GM12878 (cell line): ENCODE results near the gene LRP2BP. TPM values are rescaled to one million over a fixed set of nuclear protein-coding genes. Genes with fewer than 3 reads are reported as not detected.

Experiments used
- ATAC-seq: fragments of 200-7000 bp; cut with Tn5 transposase; 3 replicates; pipeline ENCODE4 v1.9.1; 2020; ENCODE audit warnings: mild to moderate bottlenecking, moderate library complexity
- BruUV-seq: library from RNA; stranded (reverse); fragments of 400-500 nt; replicated peaks from 2 replicates; lab custom pipeline; 2021; lab: Mats Ljungman, UMichigan
- CTCF ChIA-PET: fragments of 300-600 bp; sonication (Branson Sonifier 250); formaldehyde crosslinking; extraction: SDS; loops from one replicate; lab custom pipeline; 2021; ENCODE audit warnings: inconsistent platforms; lab: Yijun Ruan, JAX
- POLR2A ChIA-PET: fragments of 350-600 bp; formaldehyde crosslinking; extraction: SDS; loops from one replicate; lab custom pipeline; 2021; ENCODE audit warnings: inconsistent platforms; lab: Charles Lee
- RAD21 ChIA-PET: fragments of 300-600 bp; sonication (Branson Sonifier 250); formaldehyde crosslinking; loops from one replicate; lab custom pipeline; 2023; ENCODE audit warnings: antibody characterized with exemption; ENCODE audit not compliant: unreplicated experiment; lab: Charles Lee
- SMC1A ChIA-PET: fragments of 300-600 bp; sonication (Branson Sonifier 250); formaldehyde crosslinking; loops from one replicate; lab custom pipeline; 2023; ENCODE audit not compliant: unreplicated experiment, uncharacterized antibody; lab: Charles Lee
- DNase-seq: peaks from one replicate; pipeline ENCODE4 v3.0.0-alpha.2; 2011; ENCODE audit warnings: low read depth, low spot score
- FAIRE-seq: peaks from 3 replicates; lab custom pipeline; 2011; peaks lifted over from hg19 to GRCh38; lab: Jason Lieb, UNC
- H2AFZ ChIP-seq: 2 replicates; pipeline ENCODE4 v1.6.0; 2011; ENCODE audit warnings: low read depth, low read length, control low read depth; ENCODE audit not compliant: control insufficient read depth
- H3K27ac ChIP-seq: 2 replicates; pipeline ENCODE4 v1.5.1; 2011; ENCODE audit warnings: control low read depth; ENCODE audit not compliant: control insufficient read depth, insufficient read depth
- H3K27me3 ChIP-seq, 2 experiments: replicated peaks in 1 of 2; 2 replicates each; pipeline versions ENCODE4 v1.6.0 to v1.6.1; 2011; ENCODE audit warnings: low read length in 1 of 2; ENCODE audit not compliant: control insufficient read depth in 2 of 2, insufficient read depth in 2 of 2
- H3K36me3 ChIP-seq, 2 experiments: 2 replicates each; pipeline ENCODE4 v1.5.1; 2011; ENCODE audit warnings: low read length in 1 of 2; ENCODE audit not compliant: control insufficient read depth in 2 of 2, insufficient read depth in 2 of 2
- H3K4me1 ChIP-seq: 2 replicates; pipeline ENCODE4 v1.6.1; 2011; ENCODE audit warnings: mild to moderate bottlenecking, low read length, moderate library complexity, mixed read lengths; ENCODE audit not compliant: control insufficient read depth, insufficient read depth
- H3K4me2 ChIP-seq: 2 replicates; pipeline ENCODE4 v1.6.0; 2011; ENCODE audit warnings: control low read depth; ENCODE audit not compliant: control insufficient read depth, insufficient read depth
- H3K4me3 ChIP-seq: fragments of 200-600 bp; sonication (generic); 2 replicates; pipeline ENCODE4 v1.5.1; 2016
- H3K79me2 ChIP-seq: 2 replicates; pipeline ENCODE4 v1.6.0; 2011; ENCODE audit warnings: low read length; ENCODE audit not compliant: control insufficient read depth, insufficient read depth
- H3K9ac ChIP-seq: 2 replicates; pipeline ENCODE4 v1.8.0; 2011; ENCODE audit warnings: low read length, control low read depth, mixed read lengths; ENCODE audit not compliant: control insufficient read depth, insufficient read depth
- H3K9me3 ChIP-seq: replicated peaks from 3 replicates; pipeline ENCODE4 v1.5.1; 2011; ENCODE audit warnings: mild to moderate bottlenecking, low read length; ENCODE audit not compliant: control insufficient read depth, insufficient read depth
- H4K20me1 ChIP-seq: 2 replicates; pipeline ENCODE4 v1.6.0; 2011; ENCODE audit not compliant: control insufficient read depth, insufficient read depth
- BMI1 ChIP-seq: fragments of 450-650 bp; IDR thresholded peaks from 2 replicates; pipeline ENCODE4 v1.6.1; 2016; ENCODE audit warnings: mild to moderate bottlenecking, moderate library complexity, borderline replicate concordance
- CEBPB ChIP-seq, 2 experiments: fragments of 150-350 bp in 1 of 2; IDR thresholded peaks; 2 replicates each; pipeline ENCODE4 v1.6.1; 2012 to 2014; ENCODE audit warnings: low read depth in 2 of 2, low read length in 2 of 2, borderline replicate concordance in 1 of 2, inconsistent platforms in 1 of 2
- MTA3 ChIP-seq: IDR thresholded peaks from 2 replicates; pipeline ENCODE4 v1.6.1; 2012; ENCODE audit warnings: low read length, inconsistent platforms, borderline replicate concordance
- MXI1 ChIP-seq: fragments of 150-350 bp; IDR thresholded peaks from 2 replicates; pipeline ENCODE4 v1.6.1; 2011; ENCODE audit warnings: low read depth, mild to moderate bottlenecking, inconsistent platforms, low read length, improper control_type of control experiment
- POLR2A ChIP-seq: IDR thresholded peaks from 2 replicates; pipeline ENCODE4 v1.6.1; 2011; ENCODE audit warnings: low read depth, mild to moderate bottlenecking, low read length
- POLR2AphosphoS2 ChIP-seq: IDR thresholded peaks from 2 replicates; pipeline ENCODE4 v1.6.1; 2011; ENCODE audit warnings: low read depth, mild to moderate bottlenecking, low read length, improper control_type of control experiment, moderate library complexity
- SIX5 ChIP-seq: IDR thresholded peaks from 2 replicates; pipeline ENCODE4 v1.6.1; 2011; ENCODE audit warnings: mild to moderate bottlenecking, low read depth, low read length, moderate library complexity; ENCODE audit not compliant: severe bottlenecking
- SMAD1 ChIP-seq: fragments of 450-650 bp; IDR thresholded peaks from 2 replicates; pipeline ENCODE4 v1.6.1; 2018; ENCODE audit warnings: mild to moderate bottlenecking, low read depth; ENCODE audit not compliant: partially characterized antibody
- SMAD5 ChIP-seq: IDR thresholded peaks from 2 replicates; pipeline ENCODE4 v1.6.1; 2016; ENCODE audit warnings: antibody characterized with exemption, low read depth
- TAF1 ChIP-seq: IDR thresholded peaks from 2 replicates; pipeline ENCODE4 v1.6.1; 2011; ENCODE audit warnings: mild to moderate bottlenecking, low read depth, low read length, borderline replicate concordance
- WGBS: methylation state at CpG from one replicate; pipeline ENCODE4 v1.1.6; 2016; ENCODE audit warnings: low lambda C conversion rate; ENCODE audit not compliant: insufficient replicate concordance, insufficient coverage; ENCODE audit errors: missing lambda C conversion rate; 5-methylcytosine and 5-hydroxymethylcytosine counted together
- in situ Hi-C: fragments of 300-500 bp; cut with MboI; formaldehyde crosslinking; loops from 9 replicates; pipeline ENCODE4 v1.14.3; 2018; ENCODE audit warnings: mixed read lengths
- intact Hi-C: fragments of 100-400 bp; cut with micrococcal nuclease; formaldehyde crosslinking; loops from one replicate; pipeline ENCODE4 v1.14.2; 2022; ENCODE audit not compliant: unreplicated experiment
- polyA plus RNA-seq, 11 experiments: library from polyadenylated mRNA; depleted of rRNA in 4 of 11; unstranded in 6 of 11; stranded (reverse) in 5 of 11; fragments of >200 nt; fragmentation: Nextera tagmentation in 4 of 11; fragmentation: Illumina TruSeq in 1 of 11; extraction: Ambion mirVana in 4 of 11; extraction: Trizol in 1 of 11; gene quantifications; 1 replicate in 1 of 11; 2 replicates in 10 of 11; pipeline versions ENCODE4 v1.2.1 to v1.2.3, GENCODE V29; 2011 to 2016; ENCODE audit warnings: inconsistent platforms in 2 of 11, missing spikeins in 2 of 11, low read depth in 1 of 11
- total RNA-seq, 4 experiments: library from RNA; depleted of rRNA in 3 of 4; stranded (reverse); fragments of >200 nt in 3 of 4; fragmentation: Illumina TruSeq in 1 of 4; extraction: Trizol in 1 of 4; gene quantifications; 2 replicates each; pipeline versions ENCODE4 v1.2.1 to v1.2.3, GENCODE V29; 2013 to 2021
- TF ChIP-seq, protein P1 (sequence below): fragments of 450-650 bp; IDR thresholded peaks from 2 replicates; pipeline ENCODE4 v1.6.1; 2014; ENCODE audit warnings: mild to moderate bottlenecking

The LRP2BP gene
- total and polyA plus RNA-seq, 10 of the 15 experiments (the other 5 are each of a cell fraction or from before 2014, with no cell fraction given): 0.27 to 5.2 (median 1.0) TPM

GRCh38 chr4:185371702-185372101 is 24.0 kb downstream of the LRP2BP start:
- H3K36me3 ChIP-seq: peaks cover 1 to 40% of the 10 kb centered on the region in 2 experiments; a peak in 3 of 4 replicates
- no peak overlapping the region for H2AFZ ChIP-seq
- no peaks in the 10 kb centered on the region for H3K4me1 ChIP-seq
- no peak overlapping the region for H3K9ac ChIP-seq
- no peaks in the 10 kb centered on the region for H3K9me3 ChIP-seq
- H3K27ac ChIP-seq: no peak overlapping the region
- TF ChIP-seq MXI1 (no peak), SIX5 (no peak), MTA3 (no peak), POLR2AphosphoS2 (0 out of 2 replicates have a peak, but pooled peaks have one; percentile 25), POLR2A (peak; percentile 52; the same call in 1 of the 2 replicates), SMAD1 (no peak), BMI1 (no peak), SMAD5 (no peak), TAF1 (no peak), CEBPB (IDR thresholded peaks at IDR 0.05; ENCODE audit: borderline replicate concordance in 1 of 2, low read depth in 2 of 2, low read length in 2 of 2) (no peak)
- TF ChIP-seq, protein P1, sequence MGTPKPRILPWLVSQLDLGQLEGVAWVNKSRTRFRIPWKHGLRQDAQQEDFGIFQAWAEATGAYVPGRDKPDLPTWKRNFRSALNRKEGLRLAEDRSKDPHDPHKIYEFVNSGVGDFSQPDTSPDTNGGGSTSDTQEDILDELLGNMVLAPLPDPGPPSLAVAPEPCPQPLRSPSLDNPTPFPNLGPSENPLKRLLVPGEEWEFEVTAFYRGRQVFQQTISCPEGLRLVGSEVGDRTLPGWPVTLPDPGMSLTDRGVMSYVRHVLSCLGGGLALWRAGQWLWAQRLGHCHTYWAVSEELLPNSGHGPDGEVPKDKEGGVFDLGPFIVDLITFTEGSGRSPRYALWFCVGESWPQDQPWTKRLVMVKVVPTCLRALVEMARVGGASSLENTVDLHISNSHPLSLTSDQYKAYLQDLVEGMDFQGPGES: no peak
- POLR2A ChIA-PET: no interaction called here
- in situ Hi-C loops: no loop called here
- H4K20me1 ChIP-seq: no peaks in the 10 kb centered on the region
- RAD21 ChIA-PET: no interaction called here
- BruUV-seq: no TSS peak
- H3K27me3 ChIP-seq: no peaks in the 10 kb centered on the region
- SMC1A ChIA-PET: interaction anchor here (1.5 kb wide), 1 partner anchor 21 kb away, joined by 3 read pairs; no protein-coding TSS in a partner anchor
- no peak overlapping the region for H3K4me2 ChIP-seq
- DNase-seq (no peak), ATAC-seq (no peak), FAIRE-seq (no peak)
- CTCF ChIA-PET: interaction anchor here (0.8 to 2.6 kb wide), 2 partner anchors 9 to 19 kb away, joined by 3 to 7 read pairs; no protein-coding TSS in a partner anchor
- no peaks in the 10 kb centered on the region for H3K79me2 ChIP-seq
- H3K4me3 ChIP-seq: no peak overlapping the region
- WGBS: over 99% methylated on average over 11 of the region's 11 CpGs
- intact Hi-C loops: no loop called here
